ENCODE measurements around the gene TBRG1.
A peak's percentile ranks its signal among the peaks of the same experiment; 100 is the strongest.

TBRG1 gene

DNA sequence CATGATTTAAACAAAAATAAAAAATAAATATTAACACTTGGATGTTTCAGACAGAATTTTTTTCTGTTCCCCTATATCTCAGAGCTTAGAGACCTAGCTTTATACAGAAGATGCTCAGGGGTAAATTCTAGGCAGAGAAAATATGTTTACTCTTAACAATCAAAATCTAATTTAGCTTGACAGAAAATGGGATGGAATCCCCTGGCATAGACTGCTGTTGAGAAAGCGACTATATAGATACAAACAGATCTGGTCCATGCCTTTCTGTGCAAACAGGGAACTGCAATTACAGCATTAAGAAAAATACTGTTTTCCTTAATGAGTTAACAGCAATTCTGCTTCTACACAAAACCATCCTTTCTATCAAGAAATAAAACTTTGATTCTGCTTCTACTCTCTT lies 36.3 kb downstream of the TBRG1 start:
- no peak for DNase-seq (ENCODE audit: low read depth in 4 of 4, low spot score in 1 of 4)

DNA sequence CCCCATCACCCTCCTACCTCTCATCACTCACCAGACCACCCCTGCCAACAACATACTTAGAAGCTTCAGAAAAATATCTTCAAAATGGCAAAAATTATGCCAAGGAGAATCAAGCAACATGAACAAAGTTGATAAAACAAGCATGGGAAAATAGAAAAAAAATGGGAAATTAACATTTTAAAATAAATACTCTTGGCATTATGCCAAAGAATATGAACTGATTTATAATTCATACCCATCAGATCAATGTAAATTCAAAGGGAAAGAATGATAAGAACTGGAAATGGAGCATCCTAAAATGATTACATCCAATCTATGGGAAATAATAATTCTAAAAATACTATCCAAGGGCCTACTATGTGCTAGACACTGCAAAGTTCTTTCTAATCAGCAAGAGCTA lies 38.9 kb downstream of the TBRG1 start:
- no peak for DNase-seq (ENCODE audit: low read depth in 4 of 4, low spot score in 1 of 4)

DNA sequence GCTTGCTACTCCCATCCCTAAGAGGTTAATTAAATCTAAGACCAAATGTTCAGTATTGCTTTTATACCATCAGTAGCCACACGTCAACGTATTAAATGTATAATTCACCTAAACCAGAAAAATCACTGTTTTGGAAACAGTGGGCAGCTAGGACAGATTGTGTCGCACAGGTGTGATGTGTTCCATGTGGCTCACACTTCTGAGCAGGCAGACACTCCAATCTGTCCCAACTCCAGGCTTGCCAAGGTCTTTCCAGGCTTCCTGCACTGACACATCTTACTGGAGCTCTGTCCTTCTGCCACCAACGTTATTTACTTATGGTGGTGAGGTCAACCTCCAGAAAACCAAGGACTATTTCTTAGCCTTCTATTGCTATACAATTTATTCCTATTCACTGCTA lies 39.4 kb downstream of the TBRG1 start:
- no peak for DNase-seq (ENCODE audit: low read depth in 4 of 4, low spot score in 1 of 4)

DNA sequence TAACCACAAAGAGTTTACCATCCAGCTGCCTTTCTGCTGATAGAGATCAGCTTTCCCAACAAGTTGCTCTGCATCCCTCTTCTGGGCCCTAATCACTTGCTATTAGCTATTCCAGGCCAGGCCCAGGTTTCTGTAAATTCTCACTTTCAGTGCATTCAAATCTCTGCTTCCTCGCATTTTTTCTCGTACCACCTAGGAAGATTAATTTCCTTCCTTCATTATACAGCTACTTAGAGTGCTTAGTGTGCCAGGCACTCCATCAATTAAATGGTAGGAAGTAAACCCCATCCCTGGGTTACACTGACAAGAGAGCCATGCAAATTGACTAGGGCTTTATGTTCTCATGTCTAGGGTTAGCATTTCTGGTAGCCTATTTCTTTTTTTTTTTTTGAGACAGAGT lies 41.2 kb downstream of the TBRG1 start:
- no peak for DNase-seq (ENCODE audit: low read depth in 4 of 4, low spot score in 1 of 4)

DNA sequence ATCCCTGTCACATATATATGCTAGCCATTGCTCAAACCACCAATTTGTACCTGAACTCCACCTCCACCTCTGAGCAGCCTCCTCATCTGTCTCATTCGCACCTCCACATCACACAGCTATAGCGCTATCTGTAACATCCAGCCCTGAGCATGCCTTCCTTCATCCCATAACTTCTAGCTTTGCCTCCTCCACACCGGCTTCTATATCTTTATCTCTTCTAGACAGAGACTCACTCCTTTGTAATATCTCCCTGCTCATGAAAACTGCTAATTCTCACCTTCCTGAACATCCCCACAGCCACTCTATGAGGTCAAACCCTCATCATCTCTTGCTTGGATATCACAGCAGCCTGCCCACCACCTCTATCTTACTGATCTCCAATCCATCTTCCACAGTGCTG lies 44.9 kb downstream of the TBRG1 start:
- DNase-seq (ENCODE audit: low read depth in 4 of 4, low spot score in 1 of 4) = no peak

DNA sequence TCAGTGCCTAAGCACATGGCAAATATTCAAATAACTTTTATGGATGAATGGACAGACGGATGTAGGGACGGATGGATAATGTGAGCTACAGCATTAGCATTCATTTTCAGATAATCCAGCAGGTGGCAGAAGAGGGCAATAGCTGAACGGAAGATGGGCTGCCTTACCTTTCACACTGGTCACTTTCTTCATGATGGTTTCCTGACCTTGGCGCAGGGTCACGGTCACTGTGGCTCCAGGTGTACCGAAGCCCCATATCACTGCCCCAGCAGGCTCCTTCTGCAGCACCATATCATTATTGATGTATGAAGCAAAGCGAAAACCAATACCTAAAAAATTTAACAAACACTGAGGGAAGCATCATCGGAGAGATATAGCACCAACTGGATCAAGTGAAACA lies 46.5 kb downstream of the TBRG1 start:
- DNase-seq (ENCODE audit: low read depth in 4 of 4, low spot score in 1 of 4) = peak in 2 of 4 experiments; percentile 19 to 25

DNA sequence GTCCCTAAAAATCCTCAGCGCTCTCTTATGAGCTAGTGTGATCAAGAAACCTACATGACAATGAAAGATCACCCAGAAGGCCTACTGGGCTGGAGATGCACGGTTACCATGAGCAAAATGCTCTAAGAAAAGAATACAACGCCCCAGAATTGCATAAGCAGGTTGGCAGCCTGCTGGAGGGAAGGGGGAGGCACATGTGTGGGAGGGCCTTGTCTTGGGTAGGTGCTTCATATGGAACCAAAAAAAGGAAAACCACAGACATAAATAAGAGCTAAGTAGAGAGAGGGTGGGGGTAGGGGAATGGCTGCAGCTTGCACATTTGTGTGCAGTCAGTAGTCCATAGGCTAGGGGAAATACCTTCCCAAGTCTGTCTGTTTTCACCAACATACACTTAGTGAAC lies 48.1 kb downstream of the TBRG1 start:
- no peak for DNase-seq (ENCODE audit: low read depth in 4 of 4, low spot score in 1 of 4)

DNA sequence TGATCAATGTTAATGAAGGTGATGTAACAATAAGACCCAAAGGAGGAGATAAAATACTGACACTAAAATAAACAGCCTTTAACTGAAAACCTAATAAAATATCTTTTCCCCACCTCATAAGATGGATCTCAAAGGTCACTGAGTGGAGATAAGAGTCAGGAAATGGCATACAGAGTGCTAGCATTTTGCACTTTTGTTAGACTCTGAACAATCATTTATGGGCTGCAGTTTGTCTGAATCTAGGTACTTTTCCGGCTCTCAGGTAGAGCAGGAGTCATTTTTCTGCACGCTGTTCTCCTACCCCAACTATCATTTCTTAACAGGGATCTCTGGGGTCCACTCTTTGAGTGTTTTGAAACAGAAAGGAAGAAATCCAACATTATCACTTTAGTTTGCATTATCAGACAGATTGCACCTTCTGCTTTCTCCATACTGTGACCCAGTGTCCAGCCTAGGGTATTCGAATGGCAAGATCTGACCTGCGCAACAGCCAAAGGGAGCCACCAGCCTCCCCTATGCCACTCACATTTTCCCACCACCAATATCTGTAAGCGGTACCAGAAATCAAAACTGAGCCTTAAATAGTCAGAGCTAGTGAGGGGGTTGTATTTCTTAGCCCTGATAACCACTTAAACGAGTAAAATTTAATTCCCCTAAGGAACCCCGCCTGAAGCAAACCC lies 50.0 kb downstream of the TBRG1 start:
- DNase-seq (ENCODE audit: low read depth in 4 of 4, low spot score in 1 of 4) = no peak

DNA sequence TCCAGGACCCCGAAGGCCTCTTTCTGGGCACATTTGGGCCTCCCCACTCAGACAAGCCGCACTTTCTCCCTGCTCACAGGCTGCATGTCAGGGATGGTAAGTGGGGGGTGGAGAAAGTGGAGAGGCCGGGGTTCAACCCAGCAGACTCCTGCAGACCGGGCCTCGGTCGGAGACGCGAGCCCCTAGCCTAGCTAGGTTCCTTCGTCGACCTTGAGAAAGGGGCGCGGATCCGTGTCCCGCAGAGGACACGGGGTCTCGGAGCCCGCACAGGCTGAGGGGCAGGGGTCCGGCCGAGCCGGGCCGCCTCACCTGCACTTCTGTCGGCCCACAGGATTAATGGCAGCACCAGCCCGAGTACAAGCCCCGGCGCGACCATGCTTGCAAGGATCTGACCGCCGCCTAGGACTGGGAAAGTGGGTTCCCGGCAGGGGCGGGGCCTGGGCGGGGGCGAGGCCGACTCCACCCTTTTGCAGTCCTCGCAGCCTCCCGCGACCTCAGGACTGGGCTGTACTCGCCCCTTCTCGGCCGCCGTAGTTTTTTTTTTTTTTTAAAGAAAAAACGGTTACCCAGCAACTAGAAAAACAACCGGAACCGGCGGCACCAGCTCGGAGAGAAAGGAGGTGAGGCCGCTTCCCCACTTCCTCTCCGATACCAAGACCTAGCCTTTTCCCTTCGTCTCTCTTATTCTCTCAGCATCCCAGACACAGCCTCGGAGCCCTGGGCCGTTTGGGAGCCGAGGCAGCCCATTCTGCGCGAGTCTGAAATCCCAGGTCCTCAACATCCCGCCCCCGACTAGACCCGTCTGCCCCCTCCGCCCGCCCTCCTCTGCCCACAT lies 50.9 kb downstream of the TBRG1 start, which contains the start of the genes SIAE and SPA17:
SIAE (minus strand) TSS at position 407 of the 835 bp plus-strand sequence; CDS start at position 376, 31 bp downstream.
SPA17 (plus strand) TSS at position 572 of the 835 bp plus-strand sequence. CDS start 1,361 bp downstream, outside the sequence.
- peak; percentile 51 to 88 (median 72) for DNase-seq (ENCODE audit: low read depth in 4 of 4, low spot score in 1 of 4)

DNA sequence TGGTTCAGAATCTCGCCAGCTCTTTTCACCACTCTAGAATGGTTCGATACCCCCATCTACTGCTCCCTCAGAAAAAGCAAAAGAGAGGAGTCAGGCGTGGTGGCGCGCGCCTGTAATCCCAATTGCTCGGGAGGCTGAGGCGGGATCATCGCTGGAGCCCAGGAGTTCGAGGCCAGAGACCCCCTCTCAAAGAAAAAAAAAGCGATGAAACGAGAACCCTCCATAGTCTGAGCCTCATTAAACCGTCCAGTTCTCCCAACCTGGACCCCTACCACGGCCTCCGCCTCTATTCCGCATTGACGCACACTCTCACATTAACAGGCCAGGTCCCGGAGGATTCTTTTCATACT lies 51.5 kb downstream of the TBRG1 start:
- no peak for DNase-seq (ENCODE audit: low read depth in 4 of 4, low spot score in 1 of 4)

DNA sequence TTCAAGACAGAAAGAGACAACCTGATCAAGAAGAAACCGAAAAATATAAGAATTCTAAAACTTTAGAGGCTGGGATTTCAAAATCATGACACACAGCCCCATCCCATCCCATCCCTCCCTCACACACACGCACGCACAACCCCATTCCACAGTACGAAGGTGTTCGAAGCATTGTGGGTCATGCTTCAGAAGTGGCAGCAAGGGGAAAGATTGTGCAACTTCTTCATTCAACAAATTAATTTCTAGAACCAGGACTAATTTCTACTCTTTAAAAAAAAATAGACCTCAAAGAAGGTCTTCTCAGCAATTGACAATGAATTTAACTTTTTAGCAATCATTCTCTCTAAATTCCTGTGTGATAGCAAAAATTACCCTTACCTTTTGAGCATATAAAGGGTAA lies 51.9 kb downstream of the TBRG1 start:
- DNase-seq (ENCODE audit: low read depth in 4 of 4, low spot score in 1 of 4) = no peak

DNA sequence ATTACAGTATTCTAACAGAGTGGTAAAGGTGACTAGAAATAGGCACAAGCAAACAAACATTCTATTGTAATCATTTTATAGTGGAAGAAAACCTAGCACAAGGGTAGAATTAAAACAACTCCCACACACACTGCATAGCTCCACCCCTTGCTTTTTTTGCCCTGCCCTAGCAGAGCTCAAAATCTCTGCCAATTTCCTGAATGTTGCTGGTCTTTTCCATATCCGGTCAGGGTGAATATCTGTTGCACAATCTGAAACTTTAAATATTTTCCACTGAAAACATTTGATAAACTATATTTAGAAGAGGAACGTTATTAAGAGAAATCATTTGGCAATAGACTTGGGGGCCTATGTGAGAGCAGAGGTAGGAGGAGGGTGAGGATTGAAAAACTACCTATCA lies 53.7 kb downstream of the TBRG1 start:
- DNase-seq (ENCODE audit: low read depth in 4 of 4, low spot score in 1 of 4) = no peak

DNA sequence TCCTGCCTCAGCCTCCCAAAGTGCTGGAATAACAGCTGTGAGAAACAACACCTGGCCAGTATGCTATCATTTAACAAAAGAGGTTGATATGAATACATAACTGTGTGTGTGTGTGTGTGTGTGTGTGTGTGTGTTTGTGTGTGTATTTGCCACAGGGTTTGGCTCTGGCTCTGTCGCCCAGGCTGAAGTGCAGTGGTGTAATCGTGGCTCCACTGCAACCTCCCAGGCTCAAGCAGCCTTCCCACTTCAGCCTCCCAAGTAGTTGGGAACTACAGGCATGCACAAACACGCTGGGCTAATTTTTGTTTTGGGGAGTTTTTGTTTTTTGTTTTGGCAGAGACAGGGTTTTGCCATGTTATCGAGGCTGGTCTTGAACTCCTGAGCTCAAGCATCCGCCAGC lies 55.8 kb downstream of the TBRG1 start:
- DNase-seq (ENCODE audit: low read depth in 4 of 4, low spot score in 1 of 4) = no peak

DNA sequence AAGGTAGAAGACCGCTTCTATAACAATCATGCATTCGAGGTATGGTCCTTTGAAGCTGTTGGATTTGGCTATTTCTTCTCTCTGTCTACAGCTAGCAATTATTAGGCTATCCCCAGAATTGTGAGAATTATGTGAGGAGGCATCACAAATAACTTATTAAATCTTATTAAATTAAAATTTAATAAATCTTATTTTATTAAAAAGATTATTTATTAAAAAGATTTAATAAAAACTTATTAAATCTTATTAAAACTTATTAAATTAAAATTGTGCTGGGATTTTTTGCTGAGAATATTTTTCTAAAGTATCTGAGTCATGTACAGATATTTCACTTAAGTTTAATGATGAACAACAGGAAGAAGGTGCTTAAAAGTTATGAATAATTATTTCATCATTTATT lies 58.8 kb downstream of the TBRG1 start:
- DNase-seq (ENCODE audit: low read depth in 4 of 4, low spot score in 1 of 4) = no peak

DNA sequence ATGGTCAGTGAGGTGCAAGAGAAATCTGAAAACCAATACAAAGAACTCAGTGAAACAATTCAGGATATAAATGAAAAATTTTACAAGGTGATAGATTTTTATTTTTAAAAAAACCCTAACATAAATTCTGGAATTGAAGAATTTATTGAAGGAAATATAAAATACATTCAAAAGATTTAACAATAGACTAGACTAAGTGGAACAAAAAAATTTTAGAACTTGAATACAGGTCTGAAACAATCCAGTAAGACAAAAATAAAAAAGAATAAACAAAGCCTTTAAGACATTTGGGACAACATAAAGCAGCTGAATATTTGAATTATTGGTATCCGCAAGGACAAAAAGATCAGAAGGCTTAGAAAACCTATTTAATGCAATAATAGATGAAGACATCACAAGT lies 59.8 kb downstream of the TBRG1 start:
- DNase-seq (ENCODE audit: low read depth in 4 of 4, low spot score in 1 of 4) = no peak
